Measurements from ENCODE around the gene PTGDR2.

PTGDR2 gene

DNA sequence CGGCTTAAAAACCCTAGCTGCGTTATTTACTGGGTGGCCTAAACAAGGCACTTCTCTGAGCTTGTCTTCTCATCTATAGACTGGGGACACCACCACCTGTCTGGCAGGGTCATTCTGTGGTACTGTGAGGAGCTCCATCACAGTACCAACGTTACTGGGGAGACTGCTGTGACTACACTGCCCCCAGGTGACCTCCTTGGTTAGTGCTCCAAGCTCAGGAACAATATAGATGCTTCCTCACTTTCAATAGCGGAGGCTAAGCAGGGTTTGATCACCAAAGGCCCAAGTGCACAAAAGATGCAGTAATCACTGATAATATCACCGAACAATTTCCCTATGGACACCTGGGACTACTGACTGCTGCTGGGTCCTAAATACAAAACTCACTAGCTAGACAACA, 31.8 kb upstream of the PTGDR2 start:
- TF ChIP-seq CEBPB (IDR thresholded peaks at IDR 0.05) (no peak), RAD21 (IDR thresholded peaks at IDR 0.05; ENCODE audit: low read depth) (peak; percentile 62), CREB1 (IDR thresholded peaks at IDR 0.05; ENCODE audit: low read depth) (no peak)

- no peak for TF ChIP-seq TAF1 (IDR thresholded peaks at IDR 0.05; ENCODE audit: low read depth)
- TF ChIP-seq YY1 (IDR thresholded peaks at IDR 0.05; ENCODE audit: low read depth) = no peak
- no peak for TF ChIP-seq EGR1 (IDR thresholded peaks at IDR 0.05)
- TF ChIP-seq, protein P1, sequence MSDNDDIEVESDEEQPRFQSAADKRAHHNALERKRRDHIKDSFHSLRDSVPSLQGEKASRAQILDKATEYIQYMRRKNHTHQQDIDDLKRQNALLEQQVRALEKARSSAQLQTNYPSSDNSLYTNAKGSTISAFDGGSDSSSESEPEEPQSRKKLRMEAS (IDR thresholded peaks at IDR 0.05) = no peak
- TF ChIP-seq CEBPB (IDR thresholded peaks at IDR 0.05) = no peak
- TF ChIP-seq, protein P2, sequence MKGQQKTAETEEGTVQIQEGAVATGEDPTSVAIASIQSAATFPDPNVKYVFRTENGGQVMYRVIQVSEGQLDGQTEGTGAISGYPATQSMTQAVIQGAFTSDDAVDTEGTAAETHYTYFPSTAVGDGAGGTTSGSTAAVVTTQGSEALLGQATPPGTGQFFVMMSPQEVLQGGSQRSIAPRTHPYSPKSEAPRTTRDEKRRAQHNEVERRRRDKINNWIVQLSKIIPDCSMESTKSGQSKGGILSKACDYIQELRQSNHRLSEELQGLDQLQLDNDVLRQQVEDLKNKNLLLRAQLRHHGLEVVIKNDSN (IDR thresholded peaks at IDR 0.05) = no peak
- TF ChIP-seq ZBTB7A (IDR thresholded peaks at IDR 0.05; ENCODE audit: low read depth) = no peak
- no peak for TF ChIP-seq TEAD4 (IDR thresholded peaks at IDR 0.05)
- no peak for TF ChIP-seq FOXM1 (IDR thresholded peaks at IDR 0.05; ENCODE audit: borderline replicate concordance, low read depth)
Measured at GRCh38 chr11:60880643-60881282, 25.0 kb upstream of the PTGDR2 start.

- no peak for TF ChIP-seq YY1 (IDR thresholded peaks at IDR 0.05; ENCODE audit: low read depth)
- no peak for TF ChIP-seq RAD21 (IDR thresholded peaks at IDR 0.05; ENCODE audit: low read depth)
- no peak for TF ChIP-seq ZBTB7A (IDR thresholded peaks at IDR 0.05; ENCODE audit: low read depth)
- TF ChIP-seq, protein P1 (IDR thresholded peaks at IDR 0.05) = no peak
- TF ChIP-seq, protein P3, sequence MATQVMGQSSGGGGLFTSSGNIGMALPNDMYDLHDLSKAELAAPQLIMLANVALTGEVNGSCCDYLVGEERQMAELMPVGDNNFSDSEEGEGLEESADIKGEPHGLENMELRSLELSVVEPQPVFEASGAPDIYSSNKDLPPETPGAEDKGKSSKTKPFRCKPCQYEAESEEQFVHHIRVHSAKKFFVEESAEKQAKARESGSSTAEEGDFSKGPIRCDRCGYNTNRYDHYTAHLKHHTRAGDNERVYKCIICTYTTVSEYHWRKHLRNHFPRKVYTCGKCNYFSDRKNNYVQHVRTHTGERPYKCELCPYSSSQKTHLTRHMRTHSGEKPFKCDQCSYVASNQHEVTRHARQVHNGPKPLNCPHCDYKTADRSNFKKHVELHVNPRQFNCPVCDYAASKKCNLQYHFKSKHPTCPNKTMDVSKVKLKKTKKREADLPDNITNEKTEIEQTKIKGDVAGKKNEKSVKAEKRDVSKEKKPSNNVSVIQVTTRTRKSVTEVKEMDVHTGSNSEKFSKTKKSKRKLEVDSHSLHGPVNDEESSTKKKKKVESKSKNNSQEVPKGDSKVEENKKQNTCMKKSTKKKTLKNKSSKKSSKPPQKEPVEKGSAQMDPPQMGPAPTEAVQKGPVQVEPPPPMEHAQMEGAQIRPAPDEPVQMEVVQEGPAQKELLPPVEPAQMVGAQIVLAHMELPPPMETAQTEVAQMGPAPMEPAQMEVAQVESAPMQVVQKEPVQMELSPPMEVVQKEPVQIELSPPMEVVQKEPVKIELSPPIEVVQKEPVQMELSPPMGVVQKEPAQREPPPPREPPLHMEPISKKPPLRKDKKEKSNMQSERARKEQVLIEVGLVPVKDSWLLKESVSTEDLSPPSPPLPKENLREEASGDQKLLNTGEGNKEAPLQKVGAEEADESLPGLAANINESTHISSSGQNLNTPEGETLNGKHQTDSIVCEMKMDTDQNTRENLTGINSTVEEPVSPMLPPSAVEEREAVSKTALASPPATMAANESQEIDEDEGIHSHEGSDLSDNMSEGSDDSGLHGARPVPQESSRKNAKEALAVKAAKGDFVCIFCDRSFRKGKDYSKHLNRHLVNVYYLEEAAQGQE (IDR thresholded peaks at IDR 0.05; ENCODE audit: low read depth) = no peak
- no peak for TF ChIP-seq TCF12 (IDR thresholded peaks at IDR 0.05; ENCODE audit: low read depth)
- TF ChIP-seq EGR1 (IDR thresholded peaks at IDR 0.05) = no peak
- no peak for TF ChIP-seq NFIC (IDR thresholded peaks at IDR 0.05)
- no peak for TF ChIP-seq CREB1 (IDR thresholded peaks at IDR 0.05; ENCODE audit: low read depth)
- TF ChIP-seq FOXM1 (IDR thresholded peaks at IDR 0.05; ENCODE audit: borderline replicate concordance, low read depth) = no peak
- TF ChIP-seq, protein P2 (IDR thresholded peaks at IDR 0.05) = no peak
- TF ChIP-seq EP300 (IDR thresholded peaks at IDR 0.05; ENCODE audit: borderline replicate concordance) = no peak
- no peak for TF ChIP-seq TAF1 (IDR thresholded peaks at IDR 0.05; ENCODE audit: low read depth)
- TF ChIP-seq TEAD4 (IDR thresholded peaks at IDR 0.05) = no peak
- TF ChIP-seq CEBPB (IDR thresholded peaks at IDR 0.05) = no peak
Measured at GRCh38 chr11:60879971-60880588, 24.3 kb upstream of the PTGDR2 start.

DNA sequence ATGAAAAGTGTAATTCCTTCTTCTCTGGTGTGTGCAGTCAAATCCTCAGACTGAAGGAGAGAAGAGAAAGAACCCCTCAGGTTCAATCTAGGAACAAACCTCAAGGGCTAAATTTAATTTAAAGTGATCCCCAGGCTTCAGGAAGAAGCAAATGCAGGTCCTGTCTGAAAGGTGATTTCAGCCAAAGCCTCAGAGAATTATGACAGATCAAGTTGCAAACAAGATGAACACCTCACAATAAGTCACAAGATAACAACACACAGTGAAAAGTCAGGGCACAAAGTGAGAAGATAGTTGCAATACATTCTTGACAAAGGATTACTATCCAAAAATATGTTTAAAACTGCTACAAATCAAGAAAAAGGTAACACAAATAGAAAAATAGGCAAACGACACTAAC, 23.4 kb upstream of the PTGDR2 start:
- TF ChIP-seq, protein P3 (IDR thresholded peaks at IDR 0.05; ENCODE audit: low read depth) = no peak
- no peak for TF ChIP-seq YY1 (IDR thresholded peaks at IDR 0.05; ENCODE audit: low read depth)
- TF ChIP-seq FOXM1 (IDR thresholded peaks at IDR 0.05; ENCODE audit: borderline replicate concordance, low read depth) = no peak
- TF ChIP-seq TEAD4 (IDR thresholded peaks at IDR 0.05) = no peak
- TF ChIP-seq CREB1 (IDR thresholded peaks at IDR 0.05; ENCODE audit: low read depth) = no peak
- no peak for TF ChIP-seq TAF1 (IDR thresholded peaks at IDR 0.05; ENCODE audit: low read depth)
- TF ChIP-seq, protein P2 (IDR thresholded peaks at IDR 0.05) = no peak
- TF ChIP-seq NFIC (IDR thresholded peaks at IDR 0.05) = no peak
- no peak for TF ChIP-seq EP300 (IDR thresholded peaks at IDR 0.05; ENCODE audit: borderline replicate concordance)

DNA sequence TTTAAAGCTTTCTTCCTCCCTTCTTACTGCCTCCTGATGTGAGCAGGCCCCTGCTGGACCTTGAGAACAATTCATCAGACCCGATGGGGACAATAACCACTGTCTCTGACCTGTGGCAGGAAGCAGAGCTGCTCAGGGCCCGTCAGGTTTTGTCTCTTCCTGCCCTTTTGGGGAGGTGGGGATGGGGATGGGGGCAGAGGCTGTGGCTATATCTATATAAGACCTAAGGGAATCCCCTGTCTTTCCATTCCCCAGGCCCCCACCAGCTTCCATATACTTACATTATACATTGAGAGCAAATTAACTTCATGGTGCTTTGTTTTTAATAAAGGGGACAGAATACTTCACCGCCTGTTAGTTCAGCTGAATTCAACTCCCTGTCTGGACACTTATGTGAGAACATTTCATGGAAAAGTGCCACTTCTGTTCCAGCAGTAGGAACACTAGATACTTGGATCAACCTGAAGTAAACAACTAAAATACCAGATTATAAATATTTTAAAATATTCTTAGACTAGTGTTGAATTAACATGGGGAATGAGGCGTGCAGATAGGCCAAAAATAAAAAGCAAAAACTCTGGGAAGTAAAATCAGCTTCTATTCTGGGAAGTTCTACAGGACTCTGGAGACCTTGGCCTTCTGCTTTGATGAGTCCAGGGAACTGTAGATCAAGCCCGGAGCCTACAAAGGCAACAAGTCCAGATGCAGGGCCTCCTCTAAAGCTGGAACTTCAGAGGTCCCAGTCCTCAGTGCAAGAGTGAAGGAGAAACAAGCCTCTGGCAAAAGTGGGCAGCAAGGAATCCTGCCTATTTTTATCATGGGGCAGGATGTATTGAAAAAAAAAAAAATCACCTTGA, 22.7 kb upstream of the PTGDR2 start:
- TF ChIP-seq TAF1 (IDR thresholded peaks at IDR 0.05; ENCODE audit: low read depth) = no peak
- TF ChIP-seq CREB1 (IDR thresholded peaks at IDR 0.05; ENCODE audit: low read depth) = no peak
- no peak for TF ChIP-seq CEBPB (IDR thresholded peaks at IDR 0.05)
- no peak for TF ChIP-seq EGR1 (IDR thresholded peaks at IDR 0.05)
- no peak for TF ChIP-seq TEAD4 (IDR thresholded peaks at IDR 0.05)
- TF ChIP-seq YY1 (IDR thresholded peaks at IDR 0.05; ENCODE audit: low read depth) = no peak
- TF ChIP-seq TCF12 (IDR thresholded peaks at IDR 0.05; ENCODE audit: low read depth) = no peak
- TF ChIP-seq, protein P2 (IDR thresholded peaks at IDR 0.05) = no peak
- TF ChIP-seq NFIC (IDR thresholded peaks at IDR 0.05) = no peak
- TF ChIP-seq, protein P1 (IDR thresholded peaks at IDR 0.05) = no peak
- TF ChIP-seq, protein P3 (IDR thresholded peaks at IDR 0.05; ENCODE audit: low read depth) = no peak
- no peak for TF ChIP-seq EP300 (IDR thresholded peaks at IDR 0.05; ENCODE audit: borderline replicate concordance)
- no peak for TF ChIP-seq FOXM1 (IDR thresholded peaks at IDR 0.05; ENCODE audit: borderline replicate concordance, low read depth)
- TF ChIP-seq ZBTB7A (IDR thresholded peaks at IDR 0.05; ENCODE audit: low read depth) = no peak
- TF ChIP-seq RAD21 (IDR thresholded peaks at IDR 0.05; ENCODE audit: low read depth) = no peak
